Measurements from ENCODE around the gene LRTM1.

DNA sequence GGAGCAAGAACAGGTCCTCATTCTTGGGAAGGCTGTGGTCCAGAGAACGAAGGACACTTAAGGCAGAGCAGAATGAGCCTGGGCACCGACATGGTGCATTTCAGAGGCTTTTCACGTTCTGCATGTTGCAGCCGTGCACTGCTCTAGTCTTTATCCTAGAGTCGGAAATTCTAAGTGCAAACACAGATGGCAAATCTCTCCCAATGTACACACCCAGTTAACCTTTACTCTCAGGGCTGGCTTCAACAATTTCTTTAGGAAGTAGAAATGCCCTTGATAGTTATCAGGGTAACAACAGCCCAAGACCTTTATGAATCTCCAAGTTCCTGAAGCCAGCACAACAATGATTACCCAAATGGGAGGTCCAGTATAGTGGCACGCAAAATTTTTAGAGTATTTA, 39.1 kb upstream of the LRTM1 start:
- TF ChIP-seq CTCF (IDR thresholded peaks at IDR 0.05): no peak
- TF ChIP-seq POLR2AphosphoS5 (IDR thresholded peaks at IDR 0.05): no peak
- no peak for TF ChIP-seq EP300 (IDR thresholded peaks at IDR 0.05)
- no peak for TF ChIP-seq POLR2A (IDR thresholded peaks at IDR 0.05)

Measured in sigmoid colon (tissue), 4 donors.